ENCODE measurements around the gene C11orf86. TPM values are rescaled to one million over a fixed set of nuclear protein-coding genes. Genes with fewer than 3 reads are reported as not detected.

C11orf86 gene
- total RNA-seq, 1 experiment from 2014 or later = 0.68 TPM

DNA sequence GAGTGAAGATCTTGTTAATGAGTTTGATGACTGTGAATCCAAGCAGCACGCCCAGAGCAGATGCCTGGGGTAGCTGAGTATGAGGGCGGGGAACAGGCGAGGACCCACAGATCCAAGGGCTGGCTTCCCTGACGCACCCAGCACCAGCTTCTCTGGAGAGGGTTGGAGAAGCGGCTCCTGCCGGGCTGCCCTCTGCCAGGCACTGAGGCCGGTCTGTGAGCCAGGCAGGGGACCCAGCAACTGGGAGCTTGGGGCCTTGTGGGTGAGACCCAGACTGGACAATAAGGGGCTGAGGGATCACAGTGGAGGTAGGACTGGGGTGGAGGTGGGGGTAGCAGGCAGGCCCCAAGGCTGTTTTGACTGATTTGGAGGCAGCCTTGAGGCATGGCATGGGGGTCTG, 39.2 kb downstream of the C11orf86 start (continued):
- TF ChIP-seq, protein P1, sequence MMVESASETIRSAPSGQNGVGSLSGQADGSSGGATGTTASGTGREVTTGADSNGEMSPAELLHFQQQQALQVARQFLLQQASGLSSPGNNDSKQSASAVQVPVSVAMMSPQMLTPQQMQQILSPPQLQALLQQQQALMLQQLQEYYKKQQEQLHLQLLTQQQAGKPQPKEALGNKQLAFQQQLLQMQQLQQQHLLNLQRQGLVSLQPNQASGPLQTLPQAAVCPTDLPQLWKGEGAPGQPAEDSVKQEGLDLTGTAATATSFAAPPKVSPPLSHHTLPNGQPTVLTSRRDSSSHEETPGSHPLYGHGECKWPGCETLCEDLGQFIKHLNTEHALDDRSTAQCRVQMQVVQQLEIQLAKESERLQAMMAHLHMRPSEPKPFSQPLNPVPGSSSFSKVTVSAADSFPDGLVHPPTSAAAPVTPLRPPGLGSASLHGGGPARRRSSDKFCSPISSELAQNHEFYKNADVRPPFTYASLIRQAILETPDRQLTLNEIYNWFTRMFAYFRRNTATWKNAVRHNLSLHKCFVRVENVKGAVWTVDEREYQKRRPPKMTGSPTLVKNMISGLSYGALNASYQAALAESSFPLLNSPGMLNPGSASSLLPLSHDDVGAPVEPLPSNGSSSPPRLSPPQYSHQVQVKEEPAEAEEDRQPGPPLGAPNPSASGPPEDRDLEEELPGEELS (CRISPR knock-in tag; IDR thresholded peaks at IDR 0.05) = no peak
- no peak for TF ChIP-seq ETV6 (CRISPR knock-in tag; IDR thresholded peaks at IDR 0.05)
- TF ChIP-seq, protein P2, sequence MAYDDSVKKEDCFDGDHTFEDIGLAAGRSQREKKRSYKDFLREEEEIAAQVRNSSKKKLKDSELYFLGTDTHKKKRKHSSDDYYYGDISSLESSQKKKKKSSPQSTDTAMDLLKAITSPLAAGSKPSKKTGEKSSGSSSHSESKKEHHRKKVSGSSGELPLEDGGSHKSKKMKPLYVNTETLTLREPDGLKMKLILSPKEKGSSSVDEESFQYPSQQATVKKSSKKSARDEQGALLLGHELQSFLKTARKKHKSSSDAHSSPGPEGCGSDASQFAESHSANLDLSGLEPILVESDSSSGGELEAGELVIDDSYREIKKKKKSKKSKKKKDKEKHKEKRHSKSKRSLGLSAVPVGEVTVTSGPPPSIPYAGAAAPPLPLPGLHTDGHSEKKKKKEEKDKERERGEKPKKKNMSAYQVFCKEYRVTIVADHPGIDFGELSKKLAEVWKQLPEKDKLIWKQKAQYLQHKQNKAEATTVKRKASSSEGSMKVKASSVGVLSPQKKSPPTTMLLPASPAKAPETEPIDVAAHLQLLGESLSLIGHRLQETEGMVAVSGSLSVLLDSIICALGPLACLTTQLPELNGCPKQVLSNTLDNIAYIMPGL (CRISPR knock-in tag; IDR thresholded peaks at IDR 0.05) = no peak
- TF ChIP-seq, protein P3, sequence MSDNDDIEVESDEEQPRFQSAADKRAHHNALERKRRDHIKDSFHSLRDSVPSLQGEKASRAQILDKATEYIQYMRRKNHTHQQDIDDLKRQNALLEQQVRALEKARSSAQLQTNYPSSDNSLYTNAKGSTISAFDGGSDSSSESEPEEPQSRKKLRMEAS (CRISPR knock-in tag; IDR thresholded peaks at IDR 0.05) = no peak
- TF ChIP-seq SMAD4 (CRISPR knock-in tag; IDR thresholded peaks at IDR 0.05) = no peak
- no peak for TF ChIP-seq KAT7 (CRISPR knock-in tag; IDR thresholded peaks at IDR 0.05; ENCODE audit: borderline replicate concordance)
- TF ChIP-seq JUN (CRISPR knock-in tag; IDR thresholded peaks at IDR 0.05) = no peak

DNA sequence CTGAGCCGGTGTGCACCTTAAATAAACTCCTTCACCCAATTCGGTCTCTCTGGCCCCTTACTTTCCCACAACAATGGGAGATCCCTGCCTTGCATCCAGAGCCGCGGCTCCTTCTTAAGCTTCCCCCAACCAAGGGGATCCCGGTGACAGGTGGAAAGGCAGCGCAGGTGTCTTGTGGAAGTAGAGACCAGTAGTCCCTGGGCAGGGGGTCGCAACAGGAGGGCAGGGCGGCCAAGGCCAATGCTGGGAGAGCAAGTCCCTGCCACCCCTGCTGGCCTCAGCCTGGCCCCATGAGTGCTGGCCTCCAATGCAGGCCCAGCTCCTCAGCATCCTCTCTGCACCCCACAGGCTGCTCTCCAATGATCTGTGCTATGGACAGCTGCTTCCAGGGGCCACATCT, 39.9 kb downstream of the C11orf86 start:
- H3K36me3 Mint-ChIP-seq = peaks cover 5% of the 10 kb centered on the region
- ATAC-seq = no peak; the same call in 1 of the 2 replicates
- TF ChIP-seq FOXK1 (CRISPR knock-in tag; IDR thresholded peaks at IDR 0.05) (no peak), ZNF423 (CRISPR knock-in tag; IDR thresholded peaks at IDR 0.05) (no peak), FOXJ3 (CRISPR knock-in tag; IDR thresholded peaks at IDR 0.05; ENCODE audit: borderline replicate concordance) (no peak), MXD4 (CRISPR knock-in tag; IDR thresholded peaks at IDR 0.05; ENCODE audit: borderline replicate concordance) (no peak), ZNF671 (CRISPR knock-in tag; IDR thresholded peaks at IDR 0.05) (no peak)
- TF ChIP-seq, protein P4, sequence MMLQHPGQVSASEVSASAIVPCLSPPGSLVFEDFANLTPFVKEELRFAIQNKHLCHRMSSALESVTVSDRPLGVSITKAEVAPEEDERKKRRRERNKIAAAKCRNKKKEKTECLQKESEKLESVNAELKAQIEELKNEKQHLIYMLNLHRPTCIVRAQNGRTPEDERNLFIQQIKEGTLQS (CRISPR knock-in tag; conservative IDR thresholded peaks at IDR 0.05) = no peak
- TF ChIP-seq, protein P5, sequence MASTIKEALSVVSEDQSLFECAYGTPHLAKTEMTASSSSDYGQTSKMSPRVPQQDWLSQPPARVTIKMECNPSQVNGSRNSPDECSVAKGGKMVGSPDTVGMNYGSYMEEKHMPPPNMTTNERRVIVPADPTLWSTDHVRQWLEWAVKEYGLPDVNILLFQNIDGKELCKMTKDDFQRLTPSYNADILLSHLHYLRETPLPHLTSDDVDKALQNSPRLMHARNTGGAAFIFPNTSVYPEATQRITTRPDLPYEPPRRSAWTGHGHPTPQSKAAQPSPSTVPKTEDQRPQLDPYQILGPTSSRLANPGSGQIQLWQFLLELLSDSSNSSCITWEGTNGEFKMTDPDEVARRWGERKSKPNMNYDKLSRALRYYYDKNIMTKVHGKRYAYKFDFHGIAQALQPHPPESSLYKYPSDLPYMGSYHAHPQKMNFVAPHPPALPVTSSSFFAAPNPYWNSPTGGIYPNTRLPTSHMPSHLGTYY (CRISPR knock-in tag; IDR thresholded peaks at IDR 0.05) = no peak
- no peaks in the 10 kb centered on the region; the same call in none of the 2 replicates for H3K27me3 Mint-ChIP-seq (ENCODE audit: low read depth)
- H3K4me1 Mint-ChIP-seq = peaks cover 12% of the 10 kb centered on the region
- no peaks in the 10 kb centered on the region for H3K9me3 Mint-ChIP-seq
- CTCF ChIA-PET = interaction anchor here (0.8 to 1.7 kb wide), 4 partner anchors 9 to 132 kb away, joined by 3 to 4 read pairs (median 4); no protein-coding TSS in a partner anchor
- POLR2A ChIA-PET = no interaction called here
- H3K4me3 Mint-ChIP-seq = no peak overlapping the region
- no peak for DNase-seq (ENCODE audit: low spot score)
- peak overlapping the region; percentile 12; the same call in 1 of the 2 replicates for H3K27ac Mint-ChIP-seq

DNA sequence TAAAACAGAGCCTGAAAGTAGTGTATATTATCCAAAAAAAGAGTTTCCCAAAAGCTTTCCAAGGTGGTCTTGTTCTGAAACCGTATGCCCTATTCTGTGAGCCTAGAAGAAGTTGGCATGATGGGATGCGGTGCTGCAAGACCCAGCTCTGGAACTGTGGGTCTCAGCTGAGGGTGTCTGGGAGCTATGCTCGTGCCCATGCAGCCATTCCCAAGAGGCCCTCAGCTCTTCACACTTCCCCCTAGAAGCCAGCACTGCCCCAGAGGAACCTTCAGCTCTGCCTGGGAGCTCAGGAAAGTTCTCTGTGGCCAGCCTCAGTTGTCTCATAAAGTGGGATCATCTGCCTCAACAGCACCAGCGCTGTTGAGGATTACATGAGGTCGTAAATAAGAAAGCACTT, 41.4 kb downstream of the C11orf86 start:
- ATAC-seq = no peak
- CTCF ChIA-PET = interaction anchor here (1.3 to 1.5 kb wide), 3 partner anchors 10 to 161 kb away, joined by 3 to 4 read pairs (median 3); no protein-coding TSS in a partner anchor
- H3K4me3 Mint-ChIP-seq = no peak overlapping the region
- TF ChIP-seq, protein P6, sequence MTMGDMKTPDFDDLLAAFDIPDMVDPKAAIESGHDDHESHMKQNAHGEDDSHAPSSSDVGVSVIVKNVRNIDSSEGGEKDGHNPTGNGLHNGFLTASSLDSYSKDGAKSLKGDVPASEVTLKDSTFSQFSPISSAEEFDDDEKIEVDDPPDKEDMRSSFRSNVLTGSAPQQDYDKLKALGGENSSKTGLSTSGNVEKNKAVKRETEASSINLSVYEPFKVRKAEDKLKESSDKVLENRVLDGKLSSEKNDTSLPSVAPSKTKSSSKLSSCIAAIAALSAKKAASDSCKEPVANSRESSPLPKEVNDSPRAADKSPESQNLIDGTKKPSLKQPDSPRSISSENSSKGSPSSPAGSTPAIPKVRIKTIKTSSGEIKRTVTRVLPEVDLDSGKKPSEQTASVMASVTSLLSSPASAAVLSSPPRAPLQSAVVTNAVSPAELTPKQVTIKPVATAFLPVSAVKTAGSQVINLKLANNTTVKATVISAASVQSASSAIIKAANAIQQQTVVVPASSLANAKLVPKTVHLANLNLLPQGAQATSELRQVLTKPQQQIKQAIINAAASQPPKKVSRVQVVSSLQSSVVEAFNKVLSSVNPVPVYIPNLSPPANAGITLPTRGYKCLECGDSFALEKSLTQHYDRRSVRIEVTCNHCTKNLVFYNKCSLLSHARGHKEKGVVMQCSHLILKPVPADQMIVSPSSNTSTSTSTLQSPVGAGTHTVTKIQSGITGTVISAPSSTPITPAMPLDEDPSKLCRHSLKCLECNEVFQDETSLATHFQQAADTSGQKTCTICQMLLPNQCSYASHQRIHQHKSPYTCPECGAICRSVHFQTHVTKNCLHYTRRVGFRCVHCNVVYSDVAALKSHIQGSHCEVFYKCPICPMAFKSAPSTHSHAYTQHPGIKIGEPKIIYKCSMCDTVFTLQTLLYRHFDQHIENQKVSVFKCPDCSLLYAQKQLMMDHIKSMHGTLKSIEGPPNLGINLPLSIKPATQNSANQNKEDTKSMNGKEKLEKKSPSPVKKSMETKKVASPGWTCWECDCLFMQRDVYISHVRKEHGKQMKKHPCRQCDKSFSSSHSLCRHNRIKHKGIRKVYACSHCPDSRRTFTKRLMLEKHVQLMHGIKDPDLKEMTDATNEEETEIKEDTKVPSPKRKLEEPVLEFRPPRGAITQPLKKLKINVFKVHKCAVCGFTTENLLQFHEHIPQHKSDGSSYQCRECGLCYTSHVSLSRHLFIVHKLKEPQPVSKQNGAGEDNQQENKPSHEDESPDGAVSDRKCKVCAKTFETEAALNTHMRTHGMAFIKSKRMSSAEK (CRISPR knock-in tag; IDR thresholded peaks at IDR 0.05; ENCODE audit: borderline replicate concordance) = no peak
- TF ChIP-seq, protein P7, sequence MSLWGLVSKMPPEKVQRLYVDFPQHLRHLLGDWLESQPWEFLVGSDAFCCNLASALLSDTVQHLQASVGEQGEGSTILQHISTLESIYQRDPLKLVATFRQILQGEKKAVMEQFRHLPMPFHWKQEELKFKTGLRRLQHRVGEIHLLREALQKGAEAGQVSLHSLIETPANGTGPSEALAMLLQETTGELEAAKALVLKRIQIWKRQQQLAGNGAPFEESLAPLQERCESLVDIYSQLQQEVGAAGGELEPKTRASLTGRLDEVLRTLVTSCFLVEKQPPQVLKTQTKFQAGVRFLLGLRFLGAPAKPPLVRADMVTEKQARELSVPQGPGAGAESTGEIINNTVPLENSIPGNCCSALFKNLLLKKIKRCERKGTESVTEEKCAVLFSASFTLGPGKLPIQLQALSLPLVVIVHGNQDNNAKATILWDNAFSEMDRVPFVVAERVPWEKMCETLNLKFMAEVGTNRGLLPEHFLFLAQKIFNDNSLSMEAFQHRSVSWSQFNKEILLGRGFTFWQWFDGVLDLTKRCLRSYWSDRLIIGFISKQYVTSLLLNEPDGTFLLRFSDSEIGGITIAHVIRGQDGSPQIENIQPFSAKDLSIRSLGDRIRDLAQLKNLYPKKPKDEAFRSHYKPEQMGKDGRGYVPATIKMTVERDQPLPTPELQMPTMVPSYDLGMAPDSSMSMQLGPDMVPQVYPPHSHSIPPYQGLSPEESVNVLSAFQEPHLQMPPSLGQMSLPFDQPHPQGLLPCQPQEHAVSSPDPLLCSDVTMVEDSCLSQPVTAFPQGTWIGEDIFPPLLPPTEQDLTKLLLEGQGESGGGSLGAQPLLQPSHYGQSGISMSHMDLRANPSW (CRISPR knock-in tag; conservative IDR thresholded peaks at IDR 0.05; ENCODE audit: low read depth) = no peak
- TF ChIP-seq ESRRA (CRISPR knock-in tag; IDR thresholded peaks at IDR 0.05; ENCODE audit: borderline replicate concordance) (no peak), KAT7 (CRISPR knock-in tag; IDR thresholded peaks at IDR 0.05; ENCODE audit: borderline replicate concordance) (no peak)

More for the DNA sequence above, 41.4 kb downstream of the C11orf86 start:
- peaks cover 14% of the 10 kb centered on the region for H3K4me1 Mint-ChIP-seq
- DNase-seq (ENCODE audit: low spot score) = no peak
- H3K27ac Mint-ChIP-seq = no peak overlapping the region
- no peaks in the 10 kb centered on the region for H3K9me3 Mint-ChIP-seq
- POLR2A ChIA-PET = no interaction called here
- peaks cover 3% of the 10 kb centered on the region for H3K27me3 Mint-ChIP-seq (ENCODE audit: low read depth)
- H3K36me3 Mint-ChIP-seq = peaks cover 5% of the 10 kb centered on the region
